ENCODE measurements around the gene TSBP1.

TSBP1 gene

GRCh38 chr6:32371803-32372202 lies at the start of gene TSBP1:
Gene TSBP1 (minus strand): TSS chr6:32371903. CDS start chr6:32371706, 197 bp downstream.
- DNase-seq (ENCODE audit: low spot score): no peak

- DNase-seq (ENCODE audit: low spot score): no peak
These were observed 44.3 kb upstream of the TSBP1 start for GRCh38 chr6:32416036-32416435.

- DNase-seq (ENCODE audit: low spot score): peak; percentile 19
These were observed 43.9 kb upstream of the TSBP1 start for GRCh38 chr6:32415521-32416019.

GRCh38 chr6:32413427-32414047 lies 41.8 kb upstream of the TSBP1 start:
- DNase-seq (ENCODE audit: low spot score): no peak

GRCh38 chr6:32411566-32412327 lies 40.0 kb upstream of the TSBP1 start:
- no peak for DNase-seq (ENCODE audit: low spot score)

GRCh38 chr6:32410906-32411305 lies 39.2 kb upstream of the TSBP1 start:
- DNase-seq (ENCODE audit: low spot score): no peak

- DNase-seq (ENCODE audit: low spot score): no peak
These were observed 35.2 kb upstream of the TSBP1 start, which contains the start of gene BTNL2 for GRCh38 chr6:32406857-32407256. Gene BTNL2 (minus strand): TSS chr6:32407181. CDS start chr6:32407123, 58 bp downstream.

GRCh38 chr6:32406197-32406596 lies 34.5 kb upstream of the TSBP1 start:
- no peak for DNase-seq (ENCODE audit: low spot score)

GRCh38 chr6:32405656-32406055 lies 34.0 kb upstream of the TSBP1 start:
- no peak for DNase-seq (ENCODE audit: low spot score)

- no peak for DNase-seq (ENCODE audit: low spot score)
These were observed 31.1 kb upstream of the TSBP1 start for GRCh38 chr6:32402812-32403211.

- no peak for DNase-seq (ENCODE audit: low spot score)
These were observed 29.7 kb upstream of the TSBP1 start for GRCh38 chr6:32401284-32401963.

- DNase-seq (ENCODE audit: low spot score): no peak
These were observed 25.7 kb upstream of the TSBP1 start for GRCh38 chr6:32397252-32397920.

GRCh38 chr6:32396028-32396427 lies 24.3 kb upstream of the TSBP1 start:
- DNase-seq (ENCODE audit: low spot score): no peak

- DNase-seq (ENCODE audit: low spot score): no peak
These were observed 22.1 kb upstream of the TSBP1 start for GRCh38 chr6:32393665-32394420.

- DNase-seq (ENCODE audit: low spot score): no peak
These were observed 19.8 kb upstream of the TSBP1 start for GRCh38 chr6:32391505-32391904.

GRCh38 chr6:32387589-32388340 lies 16.1 kb upstream of the TSBP1 start:
- DNase-seq (ENCODE audit: low spot score): no peak

GRCh38 chr6:32386040-32386439 lies 14.3 kb upstream of the TSBP1 start:
- DNase-seq (ENCODE audit: low spot score): no peak

- no peak for DNase-seq (ENCODE audit: low spot score)
These were observed 11.2 kb upstream of the TSBP1 start for GRCh38 chr6:32382757-32383420.

GRCh38 chr6:32379545-32379944 lies 7.8 kb upstream of the TSBP1 start:
- DNase-seq (ENCODE audit: low spot score): no peak

All from HuH-7.5 (cell line).